Memory B cell (primary cell): ENCODE measurements around the gene ZNF860.
"Not testable (repeated sequence)": the region's sequence is repeated elsewhere in the genome, so short reads cannot be mapped to it uniquely, and the experiment has no call there.

Experiments used
- ATAC-seq: fragments of 150-1000 bp; cut with Tn5 transposase; 2 replicates; pipeline ENCODE4 v1.10.0; 2021; ENCODE audit warnings: low read depth, mild to moderate bottlenecking, moderate library complexity
- DNase-seq, 2 donors: peaks; one replicate each; pipeline ENCODE4 v3.0.0; 2022; ENCODE audit warnings: low spot score in 2 of 2
- H3K27ac Mint-ChIP-seq: one replicate; pipeline ENCODE4 v1.8.0; 2022; ENCODE audit warnings: mild to moderate bottlenecking, moderate library complexity, mixed read lengths
- H3K27me3 Mint-ChIP-seq: one replicate; pipeline ENCODE4 v1.8.0; 2022; ENCODE audit warnings: mixed read lengths
- H3K36me3 Mint-ChIP-seq: one replicate; pipeline ENCODE4 v1.8.0; 2022; ENCODE audit warnings: mild to moderate bottlenecking, mixed read lengths
- H3K4me1 Mint-ChIP-seq: one replicate; pipeline ENCODE4 v1.8.0; 2022; ENCODE audit warnings: mixed read lengths
- H3K4me3 Mint-ChIP-seq: one replicate; pipeline ENCODE4 v1.8.0; 2022; ENCODE audit warnings: mild to moderate bottlenecking, moderate library complexity, mixed read lengths
- H3K9me3 Mint-ChIP-seq: one replicate; pipeline ENCODE4 v1.8.0; 2022; ENCODE audit warnings: mixed read lengths

The ZNF860 gene

GRCh38 chr3:31995026-31995425, 13.5 kb downstream of the ZNF860 start:
- not testable (repeated sequence) for ATAC-seq, H3K4me3 Mint-ChIP-seq, DNase-seq, H3K27me3 Mint-ChIP-seq
- peak overlapping the region; percentile 80 for H3K27ac Mint-ChIP-seq
- peaks cover 11% of the 10 kb centered on the region for H3K9me3 Mint-ChIP-seq
- H3K4me1 Mint-ChIP-seq: peaks cover 21% of the 10 kb centered on the region
- H3K36me3 Mint-ChIP-seq: peaks cover 20% of the 10 kb centered on the region

GRCh38 chr3:31996195-31996594, 14.6 kb downstream of the ZNF860 start:
- peak overlapping the region; percentile 80 for H3K27ac Mint-ChIP-seq
- H3K36me3 Mint-ChIP-seq: peaks cover 20% of the 10 kb centered on the region
- peaks cover 11% of the 10 kb centered on the region for H3K9me3 Mint-ChIP-seq
- DNase-seq (no peak), ATAC-seq (no peak)
- no peaks in the 10 kb centered on the region for H3K27me3 Mint-ChIP-seq
- H3K4me1 Mint-ChIP-seq: peaks cover 30% of the 10 kb centered on the region
- no peak overlapping the region for H3K4me3 Mint-ChIP-seq

GRCh38 chr3:31997500-31997899, 15.9 kb downstream of the ZNF860 start:
- Mint-ChIP-seq H3K9me3 (peaks cover 9% of the 10 kb centered on the region), H3K4me3 (no peak overlapping the region), H3K27ac (no peak overlapping the region), H3K4me1 (peaks cover 33% of the 10 kb centered on the region), H3K27me3 (no peaks in the 10 kb centered on the region), H3K36me3 (peaks cover 21% of the 10 kb centered on the region)
- DNase-seq (no peak), ATAC-seq (no peak)

GRCh38 chr3:31999907-32000439, 18.4 kb downstream of the ZNF860 start:
- H3K36me3 Mint-ChIP-seq: peaks cover 16% of the 10 kb centered on the region
- H3K27ac Mint-ChIP-seq: peak overlapping the region; percentile 94
- H3K27me3 Mint-ChIP-seq: no peaks in the 10 kb centered on the region
- peak; percentile 81 for ATAC-seq
- peak overlapping the region; percentile 41 for H3K4me3 Mint-ChIP-seq
- DNase-seq: no peak
- peaks cover under 1% of the 10 kb centered on the region for H3K9me3 Mint-ChIP-seq
- H3K4me1 Mint-ChIP-seq: peaks cover 45% of the 10 kb centered on the region

- peaks cover 45% of the 10 kb centered on the region for H3K4me1 Mint-ChIP-seq
- no peak overlapping the region for H3K4me3 Mint-ChIP-seq
- H3K27ac Mint-ChIP-seq: peak overlapping the region; percentile 94
- DNase-seq (no peak), ATAC-seq (no peak)
- peaks cover 15% of the 10 kb centered on the region for H3K36me3 Mint-ChIP-seq
- no peaks in the 10 kb centered on the region for H3K9me3 Mint-ChIP-seq
- H3K27me3 Mint-ChIP-seq: no peaks in the 10 kb centered on the region
Observed at GRCh38 chr3:32000877-32001276, 19.3 kb downstream of the ZNF860 start.

GRCh38 chr3:32002561-32003368, 21.2 kb downstream of the ZNF860 start:
- H3K9me3 Mint-ChIP-seq: peaks cover 6% of the 10 kb centered on the region
- ATAC-seq: no peak
- peak overlapping the region; percentile 39 for H3K27ac Mint-ChIP-seq
- peaks cover 45% of the 10 kb centered on the region for H3K4me1 Mint-ChIP-seq
- no peak for DNase-seq
- H3K4me3 Mint-ChIP-seq: no peak overlapping the region
- H3K27me3 Mint-ChIP-seq: no peaks in the 10 kb centered on the region
- H3K36me3 Mint-ChIP-seq: peaks cover 22% of the 10 kb centered on the region

- Mint-ChIP-seq H3K36me3 (peaks cover 22% of the 10 kb centered on the region), H3K4me3 (no peak overlapping the region), H3K4me1 (peaks cover 42% of the 10 kb centered on the region), H3K27ac (peak overlapping the region; percentile 39), H3K9me3 (peaks cover 6% of the 10 kb centered on the region), H3K27me3 (no peaks in the 10 kb centered on the region)
- DNase-seq (no peak), ATAC-seq (no peak)
Observed at GRCh38 chr3:32003380-32003779, 21.8 kb downstream of the ZNF860 start.

GRCh38 chr3:32004113-32004765, 22.7 kb downstream of the ZNF860 start:
- peaks cover 18% of the 10 kb centered on the region for H3K36me3 Mint-ChIP-seq
- peaks cover 35% of the 10 kb centered on the region for H3K4me1 Mint-ChIP-seq
- H3K9me3 Mint-ChIP-seq: peaks cover 6% of the 10 kb centered on the region
- DNase-seq: no peak
- no peak for ATAC-seq
- no peaks in the 10 kb centered on the region for H3K27me3 Mint-ChIP-seq
- no peak overlapping the region for H3K27ac Mint-ChIP-seq
- no peak overlapping the region for H3K4me3 Mint-ChIP-seq

GRCh38 chr3:32009101-32009500, 27.6 kb downstream of the ZNF860 start:
- no peak overlapping the region for H3K4me3 Mint-ChIP-seq
- H3K27ac Mint-ChIP-seq: peak overlapping the region; percentile 36
- H3K4me1 Mint-ChIP-seq: peaks cover 13% of the 10 kb centered on the region
- H3K9me3 Mint-ChIP-seq: peaks cover 6% of the 10 kb centered on the region
- no peaks in the 10 kb centered on the region for H3K27me3 Mint-ChIP-seq
- no peak for ATAC-seq
- no peak for DNase-seq
- H3K36me3 Mint-ChIP-seq: peaks cover 18% of the 10 kb centered on the region

- Mint-ChIP-seq H3K36me3 (peaks cover 16% of the 10 kb centered on the region), H3K27ac (peak overlapping the region; percentile 36), H3K27me3 (no peaks in the 10 kb centered on the region), H3K4me1 (peaks cover 10% of the 10 kb centered on the region), H3K4me3 (peak overlapping the region; percentile 3), H3K9me3 (peaks cover 6% of the 10 kb centered on the region)
- peak; percentile 100 for ATAC-seq
- DNase-seq: peak in 1 of 2 donors; percentile 14
Observed at GRCh38 chr3:32009957-32010356, 28.4 kb downstream of the ZNF860 start.

GRCh38 chr3:32010699-32011098, 29.1 kb downstream of the ZNF860 start:
- not testable (repeated sequence) for H3K27ac Mint-ChIP-seq, ATAC-seq, DNase-seq, H3K9me3 Mint-ChIP-seq, H3K4me3 Mint-ChIP-seq, H3K27me3 Mint-ChIP-seq
- Mint-ChIP-seq H3K36me3 (peaks cover 16% of the 10 kb centered on the region), H3K4me1 (peaks cover 10% of the 10 kb centered on the region)

- not testable (repeated sequence) for H3K27ac Mint-ChIP-seq, DNase-seq, ATAC-seq, H3K4me3 Mint-ChIP-seq, H3K36me3 Mint-ChIP-seq, H3K27me3 Mint-ChIP-seq, H3K9me3 Mint-ChIP-seq
- peaks cover 13% of the 10 kb centered on the region for H3K4me1 Mint-ChIP-seq
Observed at GRCh38 chr3:32015638-32016037, 34.1 kb downstream of the ZNF860 start.

- H3K9me3 Mint-ChIP-seq: peaks cover 2% of the 10 kb centered on the region
- H3K4me3 Mint-ChIP-seq: no peak overlapping the region
- no peak overlapping the region for H3K27ac Mint-ChIP-seq
- no peak for DNase-seq
- ATAC-seq: no peak
- H3K36me3 Mint-ChIP-seq: no peaks in the 10 kb centered on the region
- H3K4me1 Mint-ChIP-seq: peaks cover 13% of the 10 kb centered on the region
- H3K27me3 Mint-ChIP-seq: no peaks in the 10 kb centered on the region
Observed at GRCh38 chr3:32017286-32017685, 35.7 kb downstream of the ZNF860 start.

GRCh38 chr3:32018757-32019564, 37.4 kb downstream of the ZNF860 start:
- peak; percentile 32 for ATAC-seq
- no peak for DNase-seq
- Mint-ChIP-seq H3K9me3 (peaks cover 2% of the 10 kb centered on the region), H3K36me3 (peaks cover 2% of the 10 kb centered on the region), H3K27me3 (no peaks in the 10 kb centered on the region), H3K27ac (peak overlapping the region; percentile 1), H3K4me3 (no peak overlapping the region), H3K4me1 (peaks cover 13% of the 10 kb centered on the region)
